Colonic mucosa (tissue), 4 donors: ENCODE measurements around the gene GNAQ. TPM values are rescaled to one million over a fixed set of nuclear protein-coding genes. Genes with fewer than 3 reads are reported as not detected.

Experiments
- DNase-seq: peaks from one replicate; pipeline ENCODE4 v3.0.0-alpha.2; 2020
- H3K27ac ChIP-seq: fragments of 200-600 bp; one replicate; pipeline ENCODE4 v1.8.0; 2021
- H3K27me3 ChIP-seq: fragments of 200-600 bp; one replicate; pipeline ENCODE4 v1.8.0; 2021
- H3K36me3 ChIP-seq: fragments of 200-600 bp; one replicate; pipeline ENCODE4 v1.8.0; 2021
- H3K4me1 ChIP-seq: fragments of 200-600 bp; one replicate; pipeline ENCODE4 v1.8.0; 2021; ENCODE audit warnings: mild to moderate bottlenecking
- H3K4me3 ChIP-seq: fragments of 200-600 bp; one replicate; pipeline ENCODE4 v1.8.0; 2021
- H3K9ac ChIP-seq, 2 donors: one replicate each; pipeline ENCODE4 v1.7.0; 2013; ENCODE audit warnings: control low read depth in 2 of 2, low read depth in 2 of 2, low read length in 2 of 2
- H3K9me3 ChIP-seq: fragments of 200-600 bp; one replicate; pipeline ENCODE4 v1.8.0; 2021
- intact Hi-C: fragments of 100-400 bp; cut with DNase I; formaldehyde crosslinking; loops from one replicate; pipeline ENCODE4 v1.14.1; 2022
- total RNA-seq, 2 donors: library from RNA; stranded (reverse); fragmentation: NEBNext Ultra II Directional in 1 of 2; extraction: Animal tissue kit (Norgen Biotek cat#: 25700) in 1 of 2; gene quantifications; one replicate each; pipeline ENCODE4 v1.2.1, GENCODE V29; 2021
- TF ChIP-seq, protein P1 (sequence below): fragments of 200-600 bp; IDR thresholded peaks from one replicate; pipeline ENCODE4 v1.8.0; 2022; ENCODE audit warnings: antibody characterized with exemption, mild to moderate bottlenecking
- donor health status: healthy.
- donor health status: DM: no; HTN: no; CAD: no.
- donor health status: DM: no; HTN: no; CAD: no.

Gene GNAQ
- total RNA-seq, 2 donors from 2014 or later, result 75.6 to 105 TPM

DNA sequence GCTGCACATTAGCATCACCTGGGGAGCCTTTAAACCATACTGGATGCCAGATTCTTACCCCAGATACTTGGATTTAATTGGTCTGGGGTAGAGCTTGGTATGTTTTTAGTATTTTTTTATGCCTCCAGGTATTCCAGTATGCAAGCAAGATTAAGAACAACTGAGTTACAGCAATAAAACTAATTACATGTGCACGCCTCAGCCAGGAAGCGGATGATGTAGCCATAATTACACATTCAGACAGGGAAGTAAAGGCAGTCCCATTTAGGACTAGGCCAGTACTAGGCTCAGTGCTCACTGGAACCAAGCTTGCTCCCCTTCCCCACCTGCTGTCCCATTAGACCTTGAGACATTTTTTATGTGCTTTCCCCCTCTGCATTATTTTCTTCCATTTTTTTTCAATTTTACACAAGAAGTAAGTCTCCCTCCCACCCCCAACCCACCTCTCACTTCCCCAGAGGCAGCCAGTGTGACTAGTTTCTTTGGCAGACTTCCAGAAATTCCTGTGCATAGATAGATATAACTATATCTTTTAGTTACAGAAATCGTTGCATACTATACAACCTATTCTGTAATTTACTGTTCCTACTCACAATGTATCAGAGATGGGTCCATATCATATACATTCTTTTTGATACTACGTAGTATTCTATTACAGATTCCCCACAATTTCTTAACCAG is 7.1 kb upstream of the GNAQ start:
- no peak for DNase-seq
- TF ChIP-seq, protein P1, sequence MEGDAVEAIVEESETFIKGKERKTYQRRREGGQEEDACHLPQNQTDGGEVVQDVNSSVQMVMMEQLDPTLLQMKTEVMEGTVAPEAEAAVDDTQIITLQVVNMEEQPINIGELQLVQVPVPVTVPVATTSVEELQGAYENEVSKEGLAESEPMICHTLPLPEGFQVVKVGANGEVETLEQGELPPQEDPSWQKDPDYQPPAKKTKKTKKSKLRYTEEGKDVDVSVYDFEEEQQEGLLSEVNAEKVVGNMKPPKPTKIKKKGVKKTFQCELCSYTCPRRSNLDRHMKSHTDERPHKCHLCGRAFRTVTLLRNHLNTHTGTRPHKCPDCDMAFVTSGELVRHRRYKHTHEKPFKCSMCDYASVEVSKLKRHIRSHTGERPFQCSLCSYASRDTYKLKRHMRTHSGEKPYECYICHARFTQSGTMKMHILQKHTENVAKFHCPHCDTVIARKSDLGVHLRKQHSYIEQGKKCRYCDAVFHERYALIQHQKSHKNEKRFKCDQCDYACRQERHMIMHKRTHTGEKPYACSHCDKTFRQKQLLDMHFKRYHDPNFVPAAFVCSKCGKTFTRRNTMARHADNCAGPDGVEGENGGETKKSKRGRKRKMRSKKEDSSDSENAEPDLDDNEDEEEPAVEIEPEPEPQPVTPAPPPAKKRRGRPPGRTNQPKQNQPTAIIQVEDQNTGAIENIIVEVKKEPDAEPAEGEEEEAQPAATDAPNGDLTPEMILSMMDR, result no peak
- Histone ChIP-seq H3K4me3 (no peak overlapping the region), H3K27ac (no peak overlapping the region), H3K4me1 (no peaks in the 10 kb centered on the region), H3K9me3 (no peaks in the 10 kb centered on the region), H3K9ac (no peak overlapping the region), H3K27me3 (no peaks in the 10 kb centered on the region), H3K36me3 (no peaks in the 10 kb centered on the region)
- intact Hi-C loops, result loop anchor here (5.0 to 10.0 kb wide), 5 partner anchors 79 to 864 kb away; partner anchors contain the start of gene VPS13A

DNA sequence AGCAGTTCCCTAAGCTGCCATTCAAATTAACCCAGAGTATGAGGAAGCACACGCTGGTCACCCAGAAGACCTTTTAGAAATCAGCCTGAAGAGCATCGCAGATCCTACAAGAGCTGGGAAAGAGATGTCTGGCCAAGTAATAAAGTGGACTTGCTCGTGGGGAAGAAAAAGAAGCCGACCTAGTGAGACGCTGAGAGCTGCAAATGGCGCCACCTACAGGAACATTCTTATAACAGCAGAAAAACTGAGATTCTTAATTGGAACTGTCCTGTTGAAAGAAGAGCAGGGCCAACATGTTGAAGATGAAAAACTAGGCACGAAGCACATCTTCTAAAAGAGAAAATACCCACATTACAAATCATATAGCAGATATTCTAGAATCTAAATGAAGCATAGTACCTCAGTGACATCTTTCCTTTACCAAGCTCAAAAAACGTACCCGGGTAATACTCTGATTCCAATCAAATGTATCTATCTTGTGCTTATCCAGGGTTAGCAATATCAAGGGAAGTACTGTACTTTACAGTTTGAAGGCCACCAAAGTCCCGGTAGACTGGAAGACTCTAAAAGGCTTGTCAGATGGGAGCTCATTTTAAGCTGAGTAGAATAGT is 3.9 kb upstream of the GNAQ start:
- peak overlapping the region; percentile 38 for H3K27ac ChIP-seq
- H3K27me3 ChIP-seq, result no peaks in the 10 kb centered on the region
- no peaks in the 10 kb centered on the region for H3K36me3 ChIP-seq
- peak overlapping the region in 1 of 2 donors; percentile 3 for H3K9ac ChIP-seq
- no peaks in the 10 kb centered on the region for H3K9me3 ChIP-seq
- H3K4me1 ChIP-seq, result no peaks in the 10 kb centered on the region
- TF ChIP-seq, protein P1, result peak; percentile 66
- intact Hi-C loops, result loop anchor here (5.0 to 10.0 kb wide), 5 partner anchors 82 to 861 kb away; partner anchors contain the start of gene VPS13A
- no peak overlapping the region for H3K4me3 ChIP-seq
- peak; percentile 72 for DNase-seq

DNA sequence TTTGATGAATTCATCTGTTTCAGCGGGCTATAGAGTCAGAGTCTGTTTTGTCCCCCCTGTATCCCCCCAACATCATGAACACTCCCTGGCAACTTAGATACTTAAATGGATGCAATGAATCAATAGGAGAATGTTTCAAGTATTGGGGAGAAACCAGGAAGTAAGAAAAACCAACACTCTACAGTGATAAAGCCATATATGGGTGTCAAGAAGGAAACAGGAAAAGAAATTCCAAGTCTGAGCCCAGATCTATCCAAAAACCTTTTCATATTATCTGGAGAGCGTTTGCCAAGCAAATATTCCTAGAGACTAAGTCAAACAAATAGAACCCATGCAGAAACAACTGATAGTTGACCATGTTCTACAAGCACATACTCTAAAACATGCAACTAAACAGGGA is 2.3 kb upstream of the GNAQ start:
- no peak for DNase-seq
- Histone ChIP-seq H3K9me3 (no peaks in the 10 kb centered on the region), H3K27ac (peak overlapping the region; percentile 86), H3K9ac (peak overlapping the region in 1 of 2 donors; percentile 89), H3K4me3 (no peak overlapping the region), H3K36me3 (no peaks in the 10 kb centered on the region), H3K27me3 (no peaks in the 10 kb centered on the region), H3K4me1 (no peaks in the 10 kb centered on the region)
- intact Hi-C loops, result loop anchor here (5.0 to 10.0 kb wide), 5 partner anchors 57 to 859 kb away; partner anchors contain the start of gene VPS13A
- TF ChIP-seq, protein P1, result no peak

DNA sequence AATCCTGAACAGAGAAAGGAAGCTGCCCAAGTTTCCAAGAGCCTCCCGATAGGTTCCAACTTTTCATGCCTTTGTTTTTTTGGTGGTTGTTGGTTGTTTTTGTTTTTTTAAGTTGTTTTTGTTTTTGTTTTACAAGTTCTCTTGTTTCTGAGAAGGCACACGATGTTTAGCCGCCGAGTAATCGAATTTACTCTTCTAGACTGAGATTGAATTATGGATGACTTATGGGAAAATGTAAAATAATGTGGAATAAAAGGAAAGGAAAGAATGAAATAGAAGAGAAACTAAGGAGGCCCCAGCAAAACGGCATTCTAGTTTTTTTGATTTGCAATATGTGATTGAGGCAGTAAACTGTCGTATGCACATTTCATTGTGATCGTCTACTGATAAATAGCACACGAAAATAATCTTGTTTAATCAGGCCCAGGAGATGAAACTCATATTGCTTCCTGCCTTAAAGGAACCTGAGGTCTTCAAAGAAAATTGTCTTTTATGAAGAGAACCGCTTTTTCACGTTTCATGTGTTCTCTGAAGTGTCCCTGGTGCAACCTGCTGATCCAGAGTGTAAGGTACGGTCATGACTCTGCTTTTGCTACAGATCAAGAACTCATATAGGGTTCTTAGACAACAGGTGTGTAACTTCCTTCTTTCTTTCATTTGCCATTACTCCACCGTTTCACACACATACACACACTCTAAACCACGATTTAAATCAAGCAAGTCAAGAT is 1.3 kb upstream of the GNAQ start:
- no peaks in the 10 kb centered on the region for H3K36me3 ChIP-seq
- DNase-seq, result peak; percentile 51
- TF ChIP-seq, protein P1, result no peak

More for the DNA sequence above, 1.3 kb upstream of the GNAQ start:
- Histone ChIP-seq H3K4me3 (peak overlapping the region; percentile 37), H3K4me1 (no peaks in the 10 kb centered on the region), H3K27ac (peak overlapping the region; percentile 86), H3K27me3 (no peaks in the 10 kb centered on the region), H3K9ac (peak overlapping the region; percentile 86 to 89), H3K9me3 (no peaks in the 10 kb centered on the region)
- intact Hi-C loops, result loop anchor here (5.0 to 10.0 kb wide), 5 partner anchors 56 to 858 kb away; partner anchors contain the start of gene VPS13A
